ENCODE data around the gene KCNQ1. TPM values are rescaled to one million over a fixed set of nuclear protein-coding genes. Genes with fewer than 3 reads are reported as not detected.

Gene KCNQ1
- total RNA-seq, 3 donors from 2014 or later (not counting 1 experiment from before 2014, with no cell fraction given) = 1.9 to 7.8 (median 3.3) TPM

- intact Hi-C loops (cut with micrococcal nuclease) = no loop called here
- Mint-ChIP-seq H3K36me3 (no peaks in the 10 kb centered on the region), H3K4me1 (no peaks in the 10 kb centered on the region), H3K27ac (no peak overlapping the region), H3K4me3 (no peak overlapping the region), H3K9me3 (no peaks in the 10 kb centered on the region), H3K27me3 (ENCODE audit: low read depth in 2 of 2) (no peaks in the 10 kb centered on the region)
- no peak overlapping the region for H3K27ac ChIP-seq (ENCODE audit: low read length)
- ATAC-seq (no peak), DNase-seq (no peak)
- no peaks in the 10 kb centered on the region for H3K36me3 ChIP-seq (ENCODE audit: control insufficient read depth, insufficient read depth, low read length)
- no peaks in the 10 kb centered on the region for H3K9me3 ChIP-seq (ENCODE audit: control insufficient read depth, insufficient read depth, low read length)
- 91% methylated on average over 18 of the region's 18 CpGs for WGBS (ENCODE audit: insufficient coverage)
- H3K4me3 ChIP-seq (ENCODE audit: low read length) = no peak overlapping the region
- H3K4me1 ChIP-seq (ENCODE audit: control insufficient read depth, insufficient read depth, low read length) = no peaks in the 10 kb centered on the region
- H3K27me3 ChIP-seq (ENCODE audit: control insufficient read depth, insufficient read depth, low read length) = no peaks in the 10 kb centered on the region
- TF ChIP-seq CTCF (IDR thresholded peaks at IDR 0.05) = no peak
These were observed 294.9 kb downstream of the KCNQ1 start for GRCh38 chr11:2739531-2740274.

GRCh38 chr11:2740275-2740940 is 295.6 kb downstream of the KCNQ1 start:
- H3K4me3 Mint-ChIP-seq = no peak overlapping the region
- H3K4me1 Mint-ChIP-seq = no peaks in the 10 kb centered on the region
- H3K27me3 Mint-ChIP-seq (ENCODE audit: low read depth in 2 of 2) = no peaks in the 10 kb centered on the region
- H3K9me3 ChIP-seq (ENCODE audit: control insufficient read depth, insufficient read depth, low read length) = no peaks in the 10 kb centered on the region
- no peaks in the 10 kb centered on the region for H3K9me3 Mint-ChIP-seq
- intact Hi-C loops (cut with micrococcal nuclease) = no loop called here
- 78% methylated on average over 16 of the region's 17 CpGs for WGBS (ENCODE audit: insufficient coverage)
- TF ChIP-seq CTCF (IDR thresholded peaks at IDR 0.05) = no peak
- no peak overlapping the region for H3K27ac ChIP-seq (ENCODE audit: low read length)
- ATAC-seq (no peak), DNase-seq (no peak)
- no peak overlapping the region for H3K27ac Mint-ChIP-seq
- no peaks in the 10 kb centered on the region for H3K36me3 Mint-ChIP-seq
- H3K4me3 ChIP-seq (ENCODE audit: low read length) = no peak overlapping the region
- no peaks in the 10 kb centered on the region for H3K36me3 ChIP-seq (ENCODE audit: control insufficient read depth, insufficient read depth, low read length)
- no peaks in the 10 kb centered on the region for H3K27me3 ChIP-seq (ENCODE audit: control insufficient read depth, insufficient read depth, low read length)
- H3K4me1 ChIP-seq (ENCODE audit: control insufficient read depth, insufficient read depth, low read length) = no peaks in the 10 kb centered on the region

GRCh38 chr11:2741006-2741376 is 296.2 kb downstream of the KCNQ1 start:
- H3K27me3 ChIP-seq (ENCODE audit: control insufficient read depth, insufficient read depth, low read length) = no peaks in the 10 kb centered on the region
- H3K27ac Mint-ChIP-seq = no peak overlapping the region
- no peaks in the 10 kb centered on the region for H3K36me3 Mint-ChIP-seq
- no peak for DNase-seq
- no peaks in the 10 kb centered on the region for H3K27me3 Mint-ChIP-seq (ENCODE audit: low read depth in 2 of 2)
- H3K4me3 ChIP-seq (ENCODE audit: low read length) = no peak overlapping the region
- H3K4me1 ChIP-seq (ENCODE audit: control insufficient read depth, insufficient read depth, low read length) = no peaks in the 10 kb centered on the region
- no peaks in the 10 kb centered on the region for H3K4me1 Mint-ChIP-seq
- H3K27ac ChIP-seq (ENCODE audit: low read length) = no peak overlapping the region
- WGBS (ENCODE audit: insufficient coverage) = 79% methylated on average over 7 of the region's 7 CpGs
- intact Hi-C loops (cut with micrococcal nuclease) = no loop called here
- no peak overlapping the region for H3K4me3 Mint-ChIP-seq
- ATAC-seq = no peak
- no peaks in the 10 kb centered on the region for H3K9me3 Mint-ChIP-seq
- H3K9me3 ChIP-seq (ENCODE audit: control insufficient read depth, insufficient read depth, low read length) = no peaks in the 10 kb centered on the region
- H3K36me3 ChIP-seq (ENCODE audit: control insufficient read depth, insufficient read depth, low read length) = no peaks in the 10 kb centered on the region
- no peak for TF ChIP-seq CTCF (IDR thresholded peaks at IDR 0.05)
